Left ventricle myocardium inferior (tissue), 1 donor: ENCODE results near the gene CBX3. TPM values are rescaled to one million over a fixed set of nuclear protein-coding genes. Genes with fewer than 3 reads are reported as not detected.

Experiments
- DNase-seq: peaks from one replicate; pipeline ENCODE4 v3.0.0-alpha.2; 2020
- H3K27ac ChIP-seq: fragments of 200-600 bp; replicated peaks from 2 replicates; pipeline ENCODE4 v1.8.0; 2021
- H3K27me3 ChIP-seq: fragments of 200-600 bp; 2 replicates; pipeline ENCODE4 v1.8.0; 2021; ENCODE audit warnings: low read depth
- H3K36me3 ChIP-seq: fragments of 200-600 bp; 2 replicates; pipeline ENCODE4 v1.8.0; 2021
- H3K4me1 ChIP-seq: fragments of 200-600 bp; 2 replicates; pipeline ENCODE4 v1.8.0; 2021
- H3K4me3 ChIP-seq: fragments of 200-600 bp; 2 replicates; pipeline ENCODE4 v1.8.0; 2021; ENCODE audit warnings: mild to moderate bottlenecking, moderate library complexity
- H3K9me3 ChIP-seq: fragments of 200-600 bp; replicated peaks from 2 replicates; pipeline ENCODE4 v1.8.0; 2021
- intact Hi-C: fragments of 100-400 bp; cut with micrococcal nuclease; formaldehyde crosslinking; loops from one replicate; pipeline ENCODE4 v1.11.0; 2022
- total RNA-seq: library from RNA; stranded (reverse); fragmentation: NEBNext Ultra II Directional; extraction: Animal tissue kit (Norgen Biotek cat#: 25700); gene quantifications from one replicate; pipeline ENCODE4 v1.2.1, GENCODE V29; 2021
- TF ChIP-seq, protein P1 (sequence below): fragments of 200-600 bp; IDR thresholded peaks from 2 replicates; pipeline ENCODE4 v1.8.0; 2021; ENCODE audit warnings: antibody characterized with exemption, mild to moderate bottlenecking, borderline replicate concordance
- donor health status: DM: no; HTN: yes; CAD: no; lungs with severe emphysema.

The CBX3 gene
- total RNA-seq, 1 donor from 2014 or later, result 58.5 TPM

DNA sequence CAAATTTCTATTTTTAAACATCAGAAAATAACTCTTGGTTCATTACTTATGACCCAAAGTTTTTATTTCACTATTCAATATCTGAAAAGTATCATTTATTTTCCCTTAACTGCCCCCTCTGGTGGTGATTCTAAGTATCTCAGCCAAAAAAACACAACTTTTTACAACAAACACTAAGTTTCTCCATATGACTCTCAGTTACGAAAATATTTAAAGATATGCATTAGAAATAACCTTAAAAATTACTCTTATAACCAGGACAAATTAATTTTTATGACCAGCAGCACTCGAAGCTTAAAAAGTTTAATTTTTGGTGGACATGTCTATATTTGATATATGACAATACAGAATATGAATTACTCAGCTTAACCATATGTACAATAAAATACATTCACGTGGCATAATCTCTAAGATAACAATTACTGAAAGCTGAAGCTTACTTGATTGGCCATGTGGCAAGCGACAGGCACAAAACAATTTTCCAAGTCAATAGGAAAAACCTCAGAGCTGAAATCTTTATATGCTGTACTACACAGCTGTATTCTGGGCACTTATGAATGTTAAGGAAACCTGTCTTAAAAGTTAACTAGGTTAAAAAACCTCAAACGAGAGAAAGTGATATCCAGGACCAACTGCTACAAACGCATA, 3.3 kb upstream of the CBX3 start:
- Histone ChIP-seq H3K9me3 (no peaks in the 10 kb centered on the region), H3K27me3 (no peaks in the 10 kb centered on the region), H3K4me1 (peaks cover 87% of the 10 kb centered on the region), H3K4me3 (peak overlapping the region; percentile 90), H3K36me3 (peaks cover 53% of the 10 kb centered on the region), H3K27ac (peak overlapping the region; percentile 98)
- intact Hi-C loops, result no loop called here
- no peak for DNase-seq
- TF ChIP-seq, protein P1, sequence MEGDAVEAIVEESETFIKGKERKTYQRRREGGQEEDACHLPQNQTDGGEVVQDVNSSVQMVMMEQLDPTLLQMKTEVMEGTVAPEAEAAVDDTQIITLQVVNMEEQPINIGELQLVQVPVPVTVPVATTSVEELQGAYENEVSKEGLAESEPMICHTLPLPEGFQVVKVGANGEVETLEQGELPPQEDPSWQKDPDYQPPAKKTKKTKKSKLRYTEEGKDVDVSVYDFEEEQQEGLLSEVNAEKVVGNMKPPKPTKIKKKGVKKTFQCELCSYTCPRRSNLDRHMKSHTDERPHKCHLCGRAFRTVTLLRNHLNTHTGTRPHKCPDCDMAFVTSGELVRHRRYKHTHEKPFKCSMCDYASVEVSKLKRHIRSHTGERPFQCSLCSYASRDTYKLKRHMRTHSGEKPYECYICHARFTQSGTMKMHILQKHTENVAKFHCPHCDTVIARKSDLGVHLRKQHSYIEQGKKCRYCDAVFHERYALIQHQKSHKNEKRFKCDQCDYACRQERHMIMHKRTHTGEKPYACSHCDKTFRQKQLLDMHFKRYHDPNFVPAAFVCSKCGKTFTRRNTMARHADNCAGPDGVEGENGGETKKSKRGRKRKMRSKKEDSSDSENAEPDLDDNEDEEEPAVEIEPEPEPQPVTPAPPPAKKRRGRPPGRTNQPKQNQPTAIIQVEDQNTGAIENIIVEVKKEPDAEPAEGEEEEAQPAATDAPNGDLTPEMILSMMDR, result peak; percentile 83

DNA sequence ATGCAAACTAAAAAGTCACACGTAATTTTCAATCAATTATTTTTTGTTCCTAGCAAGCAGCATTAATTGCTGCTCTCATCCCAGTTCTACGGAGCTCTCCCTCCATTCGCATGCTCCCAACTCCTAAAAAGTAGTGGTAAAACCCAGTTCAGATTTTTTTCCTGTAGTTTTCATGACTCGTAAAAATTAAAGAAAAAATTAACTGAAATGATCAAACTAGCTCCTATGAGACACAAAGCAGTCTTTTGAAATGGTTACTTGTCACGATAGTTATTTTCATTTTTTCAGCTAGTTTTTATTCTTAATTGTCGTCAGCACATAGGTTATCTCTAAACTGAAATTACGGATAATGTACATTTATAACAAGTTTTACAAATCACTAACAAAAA, 2.8 kb upstream of the CBX3 start:
- intact Hi-C loops, result no loop called here
- H3K4me1 ChIP-seq, result peaks cover 87% of the 10 kb centered on the region
- peak overlapping the region; percentile 98 for H3K27ac ChIP-seq

DNA sequence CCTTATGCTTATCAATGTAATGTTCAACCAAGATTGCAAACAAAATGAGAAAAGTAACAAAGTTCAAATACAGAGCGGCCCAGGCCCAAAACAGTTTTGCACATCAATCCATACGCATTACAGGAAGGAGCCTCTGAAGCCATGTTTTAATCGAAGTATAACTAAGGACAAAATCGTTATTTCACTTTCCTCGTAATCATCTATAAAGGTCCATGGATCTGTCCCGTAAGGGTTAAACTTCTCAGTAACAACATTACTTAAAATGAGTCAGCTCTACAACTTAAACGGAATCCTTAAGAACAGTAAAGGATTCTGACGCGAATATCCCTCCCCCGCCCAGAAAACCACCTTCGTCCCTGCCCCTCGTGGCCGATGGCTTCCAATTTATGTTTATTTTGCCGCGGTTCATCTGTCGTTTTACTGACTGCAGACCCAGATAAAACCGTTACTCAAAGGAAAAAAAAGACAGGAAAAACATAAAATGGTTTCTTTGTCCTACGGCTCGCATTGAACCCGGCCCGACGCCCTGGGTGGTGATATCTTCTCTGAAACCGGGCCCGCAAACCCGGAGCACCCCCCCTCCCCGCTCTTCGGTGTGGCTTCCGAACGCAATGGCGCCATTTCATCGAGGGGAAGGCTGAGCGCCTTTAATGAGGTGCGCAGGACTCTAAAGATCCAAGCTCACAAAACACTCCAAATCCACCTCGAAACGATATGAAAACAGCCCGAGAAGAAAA, 2.1 kb upstream of the CBX3 start:
- TF ChIP-seq, protein P1, result no peak
- peaks cover 87% of the 10 kb centered on the region for H3K4me1 ChIP-seq
- DNase-seq, result peak; percentile 63
- H3K9me3 ChIP-seq, result no peaks in the 10 kb centered on the region
- intact Hi-C loops, result no loop called here
- H3K27me3 ChIP-seq, result no peaks in the 10 kb centered on the region
- H3K36me3 ChIP-seq, result peaks cover 41% of the 10 kb centered on the region
- peak overlapping the region; percentile 98 for H3K27ac ChIP-seq
- H3K4me3 ChIP-seq, result peak overlapping the region; percentile 90

More for the DNA sequence above, 2.8 kb upstream of the CBX3 start:
- Histone ChIP-seq H3K4me3 (peak overlapping the region; percentile 90), H3K9me3 (no peaks in the 10 kb centered on the region), H3K27me3 (no peaks in the 10 kb centered on the region), H3K36me3 (peaks cover 48% of the 10 kb centered on the region)
- TF ChIP-seq, protein P1, result no peak
- DNase-seq, result no peak

DNA sequence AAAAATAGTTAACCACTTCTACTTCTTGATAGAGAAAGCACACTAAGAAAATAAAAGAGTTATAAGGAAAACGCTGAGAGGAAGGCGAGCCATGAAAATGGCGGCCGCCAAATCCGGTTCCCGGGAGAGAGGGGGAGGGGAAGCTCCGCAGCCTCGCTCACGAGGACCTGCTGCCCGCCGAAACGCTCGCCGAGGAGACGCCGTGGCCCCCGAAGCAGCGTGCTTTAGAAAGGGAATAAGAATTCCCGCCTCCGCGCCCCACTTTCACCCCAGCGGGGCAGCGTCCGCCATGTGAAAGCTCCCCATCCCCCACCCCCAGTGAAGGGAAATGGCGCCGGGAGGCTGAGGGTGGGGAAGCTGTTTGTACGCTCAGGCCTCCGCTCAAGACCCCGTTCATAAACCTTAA, 1.5 kb upstream of the CBX3 start:
- intact Hi-C loops, result no loop called here
- H3K4me1 ChIP-seq, result peaks cover 87% of the 10 kb centered on the region

DNA sequence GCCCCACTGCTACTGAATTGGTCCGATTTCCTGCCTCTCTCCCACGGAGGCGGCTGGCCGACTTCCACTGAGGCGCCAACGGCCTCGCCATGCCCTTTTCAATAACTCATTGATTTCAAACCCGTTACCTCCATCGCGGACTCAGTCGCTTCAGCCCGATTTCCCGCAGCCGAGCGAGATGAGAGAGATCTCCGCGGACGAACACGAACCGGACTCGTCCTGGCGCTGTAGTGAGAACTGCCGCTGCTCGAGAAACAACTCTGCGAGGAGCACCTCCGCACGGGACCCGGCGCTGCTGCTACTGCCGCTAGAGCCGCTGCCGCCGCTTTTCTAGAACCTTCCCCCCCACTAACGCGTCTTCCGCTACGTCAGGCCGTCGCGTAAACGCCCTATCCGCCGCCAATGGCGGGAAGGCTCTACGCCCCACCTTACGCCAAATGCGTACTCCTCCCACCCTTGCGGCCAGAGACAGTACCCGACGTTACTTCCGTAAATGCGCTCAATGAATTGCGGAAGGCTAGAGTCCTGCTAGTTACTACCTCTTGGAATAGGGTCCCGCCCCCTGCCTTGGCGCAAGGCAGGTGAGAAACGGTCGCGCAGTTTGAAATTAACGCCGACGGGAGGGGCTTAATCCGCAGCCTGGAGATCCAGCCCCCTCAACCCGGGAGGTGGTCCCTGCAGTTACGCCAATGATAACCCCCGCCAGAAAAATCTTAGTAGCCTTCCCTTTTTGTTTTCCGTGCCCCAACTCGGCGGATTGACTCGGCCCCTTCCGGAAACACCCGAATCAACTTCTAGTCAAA, 900 bp upstream of the CBX3 start, which contains the start of gene HNRNPA2B1:
Gene HNRNPA2B1, minus strand, starts transcription at position 303 of the 803 bp plus-strand sequence. Its CDS starts 169 bp downstream, at position 134.
- H3K4me1 ChIP-seq, result peaks cover 87% of the 10 kb centered on the region
- peak within 1 kb of the TSS; percentile 98 for H3K27ac ChIP-seq
- peaks cover 30% of the 10 kb centered on the region for H3K36me3 ChIP-seq
- intact Hi-C loops, result no loop called here
- TF ChIP-seq, protein P1, result peak; percentile 19
- no peaks in the 10 kb centered on the region for H3K27me3 ChIP-seq
- no peaks in the 10 kb centered on the region for H3K9me3 ChIP-seq
- H3K4me3 ChIP-seq, result peak within 1 kb of the TSS; percentile 90
- peak; percentile 93 for DNase-seq

More for the DNA sequence above, 1.5 kb upstream of the CBX3 start:
- no peaks in the 10 kb centered on the region for H3K9me3 ChIP-seq
- DNase-seq, result peak; percentile 65
- H3K36me3 ChIP-seq, result peaks cover 36% of the 10 kb centered on the region
- peak overlapping the region; percentile 90 for H3K4me3 ChIP-seq
- no peaks in the 10 kb centered on the region for H3K27me3 ChIP-seq
- TF ChIP-seq, protein P1, result no peak
- peak overlapping the region; percentile 98 for H3K27ac ChIP-seq
